ENCODE results near the gene LIPC.

DNA sequence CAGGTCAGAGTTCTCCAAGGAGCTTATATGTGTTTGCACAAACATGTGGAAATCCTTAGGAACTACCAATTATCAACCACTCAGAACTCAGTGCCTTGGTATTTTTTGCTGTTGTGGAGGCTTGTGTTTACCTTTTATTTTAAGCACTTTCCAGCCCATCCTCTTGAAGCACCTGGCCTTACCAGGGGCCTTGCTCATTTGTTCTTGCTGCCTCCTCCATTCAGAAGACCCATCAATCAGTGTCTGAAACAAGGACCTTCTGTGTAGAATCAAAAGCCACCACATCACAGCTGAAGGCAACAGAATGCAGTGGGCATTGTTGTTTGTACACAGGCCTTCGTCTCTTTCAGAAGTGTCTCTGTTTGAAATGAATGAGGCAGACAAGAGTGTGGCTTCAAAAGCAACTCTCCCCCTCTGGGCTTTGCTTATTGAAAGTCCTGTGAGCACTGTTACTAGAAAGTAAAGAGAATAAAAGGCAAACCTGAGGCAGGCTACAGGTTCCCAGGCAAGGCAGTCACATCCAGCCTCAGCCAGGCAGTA lies 24.5 kb upstream of the LIPC start:
- TF ChIP-seq, protein P1, sequence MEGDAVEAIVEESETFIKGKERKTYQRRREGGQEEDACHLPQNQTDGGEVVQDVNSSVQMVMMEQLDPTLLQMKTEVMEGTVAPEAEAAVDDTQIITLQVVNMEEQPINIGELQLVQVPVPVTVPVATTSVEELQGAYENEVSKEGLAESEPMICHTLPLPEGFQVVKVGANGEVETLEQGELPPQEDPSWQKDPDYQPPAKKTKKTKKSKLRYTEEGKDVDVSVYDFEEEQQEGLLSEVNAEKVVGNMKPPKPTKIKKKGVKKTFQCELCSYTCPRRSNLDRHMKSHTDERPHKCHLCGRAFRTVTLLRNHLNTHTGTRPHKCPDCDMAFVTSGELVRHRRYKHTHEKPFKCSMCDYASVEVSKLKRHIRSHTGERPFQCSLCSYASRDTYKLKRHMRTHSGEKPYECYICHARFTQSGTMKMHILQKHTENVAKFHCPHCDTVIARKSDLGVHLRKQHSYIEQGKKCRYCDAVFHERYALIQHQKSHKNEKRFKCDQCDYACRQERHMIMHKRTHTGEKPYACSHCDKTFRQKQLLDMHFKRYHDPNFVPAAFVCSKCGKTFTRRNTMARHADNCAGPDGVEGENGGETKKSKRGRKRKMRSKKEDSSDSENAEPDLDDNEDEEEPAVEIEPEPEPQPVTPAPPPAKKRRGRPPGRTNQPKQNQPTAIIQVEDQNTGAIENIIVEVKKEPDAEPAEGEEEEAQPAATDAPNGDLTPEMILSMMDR (IDR thresholded peaks at IDR 0.05; ENCODE audit: low read depth, low read length) = no peak
- TF ChIP-seq POLR2A (IDR thresholded peaks at IDR 0.05; ENCODE audit: extremely low read depth, insufficient read length) = no peak
